Retinal pigment epithelial cell (primary cell): ENCODE measurements around the gene SH3RF3.

Source experiments
- DNase-seq: peaks from one replicate; pipeline ENCODE4 v3.0.0-alpha.2; 2010; ENCODE audit warnings: low read depth
- H3K4me3 ChIP-seq: 2 replicates; pipeline ENCODE4 v1.5.1; 2011; ENCODE audit warnings: mild to moderate bottlenecking, low read length, control low read depth, moderate library complexity
- TF ChIP-seq, protein P1 (sequence below): conservative IDR thresholded peaks from 2 replicates; pipeline ENCODE4 v1.5.1; 2011; ENCODE audit warnings: low read depth, low read length, control low read depth, inconsistent platforms

The SH3RF3 gene

GRCh38 chr2:109417701-109418335, 288.8 kb downstream of the SH3RF3 start:
- no peak for DNase-seq
- TF ChIP-seq, protein P1, sequence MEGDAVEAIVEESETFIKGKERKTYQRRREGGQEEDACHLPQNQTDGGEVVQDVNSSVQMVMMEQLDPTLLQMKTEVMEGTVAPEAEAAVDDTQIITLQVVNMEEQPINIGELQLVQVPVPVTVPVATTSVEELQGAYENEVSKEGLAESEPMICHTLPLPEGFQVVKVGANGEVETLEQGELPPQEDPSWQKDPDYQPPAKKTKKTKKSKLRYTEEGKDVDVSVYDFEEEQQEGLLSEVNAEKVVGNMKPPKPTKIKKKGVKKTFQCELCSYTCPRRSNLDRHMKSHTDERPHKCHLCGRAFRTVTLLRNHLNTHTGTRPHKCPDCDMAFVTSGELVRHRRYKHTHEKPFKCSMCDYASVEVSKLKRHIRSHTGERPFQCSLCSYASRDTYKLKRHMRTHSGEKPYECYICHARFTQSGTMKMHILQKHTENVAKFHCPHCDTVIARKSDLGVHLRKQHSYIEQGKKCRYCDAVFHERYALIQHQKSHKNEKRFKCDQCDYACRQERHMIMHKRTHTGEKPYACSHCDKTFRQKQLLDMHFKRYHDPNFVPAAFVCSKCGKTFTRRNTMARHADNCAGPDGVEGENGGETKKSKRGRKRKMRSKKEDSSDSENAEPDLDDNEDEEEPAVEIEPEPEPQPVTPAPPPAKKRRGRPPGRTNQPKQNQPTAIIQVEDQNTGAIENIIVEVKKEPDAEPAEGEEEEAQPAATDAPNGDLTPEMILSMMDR: no peak
- H3K4me3 ChIP-seq: no peak overlapping the region

DNA sequence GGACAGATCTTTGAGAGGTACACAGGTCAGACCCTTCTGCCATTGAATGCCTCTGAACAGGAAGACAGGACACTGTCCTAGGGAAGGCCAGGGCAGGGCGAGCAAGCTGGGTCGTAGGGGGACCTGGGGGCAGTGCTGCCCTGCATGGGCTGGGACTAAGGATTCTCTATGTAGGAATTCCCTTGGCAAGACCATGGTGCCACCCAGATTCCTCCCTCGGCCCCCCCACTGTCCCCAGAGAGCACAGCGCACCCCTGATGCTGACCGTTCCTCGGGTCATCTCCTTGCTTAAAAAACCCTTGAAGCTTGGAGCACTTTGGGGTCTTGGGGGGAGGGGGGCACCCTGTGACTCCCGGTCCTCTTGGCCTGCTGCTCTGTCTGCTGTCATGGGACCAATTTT, 289.7 kb downstream of the SH3RF3 start:
- TF ChIP-seq, protein P1: no peak
- no peak for DNase-seq
- H3K4me3 ChIP-seq: no peak overlapping the region

GRCh38 chr2:109419171-109419756, 290.3 kb downstream of the SH3RF3 start:
- no peak for DNase-seq
- H3K4me3 ChIP-seq: no peak overlapping the region
- TF ChIP-seq, protein P1: no peak

- TF ChIP-seq, protein P1: no peak
- H3K4me3 ChIP-seq: no peak overlapping the region
- DNase-seq: no peak
Observed at GRCh38 chr2:109419960-109420370, 291.0 kb downstream of the SH3RF3 start.

DNA sequence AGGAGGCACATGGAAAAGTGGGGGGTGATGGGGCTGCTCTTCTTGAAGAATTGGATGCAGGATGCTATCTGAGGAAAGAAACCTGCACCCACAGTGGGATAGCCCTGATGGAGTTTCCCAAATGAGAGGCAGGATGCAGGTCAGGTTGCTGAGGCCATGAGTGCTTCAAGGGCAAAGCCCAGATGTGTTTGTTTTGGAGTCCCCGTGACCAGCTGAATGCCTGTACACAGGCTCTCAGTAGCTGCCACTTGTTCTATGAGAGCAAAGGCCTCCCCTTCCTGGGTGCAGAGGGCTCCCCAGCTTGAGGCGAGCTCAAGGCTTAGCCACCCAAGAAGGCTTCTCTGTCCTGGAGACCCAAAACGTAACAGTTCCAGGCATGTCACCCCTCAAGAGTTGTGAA, 292.1 kb downstream of the SH3RF3 start:
- DNase-seq: no peak
- no peak overlapping the region for H3K4me3 ChIP-seq
- TF ChIP-seq, protein P1: no peak

DNA sequence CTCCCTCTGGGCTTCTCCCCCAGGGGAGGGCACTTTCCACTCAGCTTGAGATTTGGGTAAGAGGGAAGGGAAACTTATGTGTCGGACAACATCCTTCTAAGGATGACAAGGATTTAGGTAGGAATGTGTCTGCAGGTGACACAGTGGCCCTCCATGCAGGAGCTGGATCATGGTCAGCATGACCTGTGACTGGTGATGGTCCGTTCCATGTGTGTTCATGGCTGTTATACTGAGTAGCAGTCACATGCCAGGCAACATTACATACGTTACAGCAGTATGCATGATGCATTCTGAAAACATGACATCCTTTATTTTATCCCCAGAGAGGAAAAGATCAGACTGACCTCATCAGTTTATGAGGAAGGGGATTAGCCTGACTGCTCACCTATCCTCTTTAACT, 292.6 kb downstream of the SH3RF3 start:
- TF ChIP-seq, protein P1: no peak
- H3K4me3 ChIP-seq: no peak overlapping the region
- no peak for DNase-seq
